ENCODE measurements around the gene ABCA13.
"Not testable (repeated sequence)": the region's sequence is repeated elsewhere in the genome, so short reads cannot be mapped to it uniquely, and the experiment has no call there.

The ABCA13 gene, protein sequence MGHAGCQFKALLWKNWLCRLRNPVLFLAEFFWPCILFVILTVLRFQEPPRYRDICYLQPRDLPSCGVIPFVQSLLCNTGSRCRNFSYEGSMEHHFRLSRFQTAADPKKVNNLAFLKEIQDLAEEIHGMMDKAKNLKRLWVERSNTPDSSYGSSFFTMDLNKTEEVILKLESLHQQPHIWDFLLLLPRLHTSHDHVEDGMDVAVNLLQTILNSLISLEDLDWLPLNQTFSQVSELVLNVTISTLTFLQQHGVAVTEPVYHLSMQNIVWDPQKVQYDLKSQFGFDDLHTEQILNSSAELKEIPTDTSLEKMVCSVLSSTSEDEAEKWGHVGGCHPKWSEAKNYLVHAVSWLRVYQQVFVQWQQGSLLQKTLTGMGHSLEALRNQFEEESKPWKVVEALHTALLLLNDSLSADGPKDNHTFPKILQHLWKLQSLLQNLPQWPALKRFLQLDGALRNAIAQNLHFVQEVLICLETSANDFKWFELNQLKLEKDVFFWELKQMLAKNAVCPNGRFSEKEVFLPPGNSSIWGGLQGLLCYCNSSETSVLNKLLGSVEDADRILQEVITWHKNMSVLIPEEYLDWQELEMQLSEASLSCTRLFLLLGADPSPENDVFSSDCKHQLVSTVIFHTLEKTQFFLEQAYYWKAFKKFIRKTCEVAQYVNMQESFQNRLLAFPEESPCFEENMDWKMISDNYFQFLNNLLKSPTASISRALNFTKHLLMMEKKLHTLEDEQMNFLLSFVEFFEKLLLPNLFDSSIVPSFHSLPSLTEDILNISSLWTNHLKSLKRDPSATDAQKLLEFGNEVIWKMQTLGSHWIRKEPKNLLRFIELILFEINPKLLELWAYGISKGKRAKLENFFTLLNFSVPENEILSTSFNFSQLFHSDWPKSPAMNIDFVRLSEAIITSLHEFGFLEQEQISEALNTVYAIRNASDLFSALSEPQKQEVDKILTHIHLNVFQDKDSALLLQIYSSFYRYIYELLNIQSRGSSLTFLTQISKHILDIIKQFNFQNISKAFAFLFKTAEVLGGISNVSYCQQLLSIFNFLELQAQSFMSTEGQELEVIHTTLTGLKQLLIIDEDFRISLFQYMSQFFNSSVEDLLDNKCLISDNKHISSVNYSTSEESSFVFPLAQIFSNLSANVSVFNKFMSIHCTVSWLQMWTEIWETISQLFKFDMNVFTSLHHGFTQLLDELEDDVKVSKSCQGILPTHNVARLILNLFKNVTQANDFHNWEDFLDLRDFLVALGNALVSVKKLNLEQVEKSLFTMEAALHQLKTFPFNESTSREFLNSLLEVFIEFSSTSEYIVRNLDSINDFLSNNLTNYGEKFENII (N-terminal part only)

DNA sequence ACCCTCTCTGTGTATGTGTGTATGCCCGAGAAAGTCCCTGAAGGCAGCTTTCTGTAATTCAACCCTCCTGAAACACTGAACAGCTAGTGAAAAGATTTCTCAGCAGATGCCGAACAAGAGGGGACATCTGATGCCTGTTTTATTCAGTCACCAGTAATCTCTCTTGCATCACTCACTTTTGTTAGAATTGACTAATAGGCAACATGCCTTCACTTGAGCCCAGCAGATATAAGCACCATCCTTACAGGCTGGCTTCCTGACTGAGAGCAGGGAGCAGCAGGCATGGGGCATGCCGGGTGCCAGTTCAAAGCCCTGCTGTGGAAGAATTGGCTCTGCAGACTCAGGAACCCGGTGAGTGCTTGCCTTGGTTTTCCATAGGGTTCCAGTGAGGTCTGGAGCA lies at the start of gene ABCA13:
ABCA13 (plus strand) TSS at position 257 of the 400 bp plus-strand sequence; CDS start at position 283, 26 bp downstream.
- DNase-seq (ENCODE audit: low read depth): peak; percentile 27

- DNase-seq (ENCODE audit: low read depth): no peak
These were observed 45.2 kb upstream of the ABCA13 start for GRCh38 chr7:48126037-48126436.

DNA sequence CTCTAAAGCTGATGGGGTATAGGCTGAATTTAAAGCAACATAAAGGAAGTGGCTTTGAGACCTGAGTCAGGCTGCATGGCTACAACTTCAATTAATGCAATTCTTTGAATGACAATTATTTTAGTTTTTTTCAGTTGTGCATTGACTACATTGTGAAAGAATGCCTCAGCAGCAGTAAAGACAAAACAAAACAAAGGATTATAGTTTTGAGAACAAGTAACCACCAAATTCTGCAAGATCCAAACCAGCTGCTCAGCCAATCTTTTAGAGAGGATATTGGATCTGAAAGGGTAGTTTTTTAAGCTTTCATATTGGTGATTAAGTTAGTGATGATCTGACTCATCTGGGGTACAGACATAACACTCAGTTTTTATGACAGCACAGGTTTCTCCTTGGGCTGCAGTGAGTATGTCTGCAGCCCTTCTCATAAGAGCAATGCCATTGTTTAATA lies 40.6 kb upstream of the ABCA13 start:
- peak; percentile 74 for DNase-seq (ENCODE audit: low read depth)

- no peak for DNase-seq (ENCODE audit: low read depth)
These were observed 38.5 kb upstream of the ABCA13 start for GRCh38 chr7:48132792-48133191.

DNA sequence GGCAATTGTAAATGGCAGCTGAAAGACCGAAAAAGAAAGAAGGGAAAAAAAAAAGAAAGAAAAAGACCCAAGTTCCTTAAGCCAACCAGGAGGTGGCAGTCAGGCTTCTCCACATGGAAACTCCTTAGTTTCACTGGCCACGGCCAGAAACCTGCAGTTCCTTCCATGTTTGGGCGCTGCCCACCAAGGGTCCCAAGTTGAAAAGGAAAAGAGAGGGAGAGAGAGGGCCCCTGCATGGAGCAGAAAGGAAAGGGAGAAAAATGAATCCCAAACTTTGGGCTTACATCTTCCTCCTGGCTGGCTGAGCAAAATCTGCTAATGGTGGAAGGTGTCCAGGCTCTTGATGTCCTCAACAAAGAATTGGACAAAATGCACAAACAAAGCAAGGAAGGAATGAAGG lies 31.8 kb upstream of the ABCA13 start:
- peak; percentile 33 for DNase-seq (ENCODE audit: low read depth)

- DNase-seq (ENCODE audit: low read depth): peak; percentile 38
These were observed 31.1 kb upstream of the ABCA13 start for GRCh38 chr7:48140001-48140681.

DNA sequence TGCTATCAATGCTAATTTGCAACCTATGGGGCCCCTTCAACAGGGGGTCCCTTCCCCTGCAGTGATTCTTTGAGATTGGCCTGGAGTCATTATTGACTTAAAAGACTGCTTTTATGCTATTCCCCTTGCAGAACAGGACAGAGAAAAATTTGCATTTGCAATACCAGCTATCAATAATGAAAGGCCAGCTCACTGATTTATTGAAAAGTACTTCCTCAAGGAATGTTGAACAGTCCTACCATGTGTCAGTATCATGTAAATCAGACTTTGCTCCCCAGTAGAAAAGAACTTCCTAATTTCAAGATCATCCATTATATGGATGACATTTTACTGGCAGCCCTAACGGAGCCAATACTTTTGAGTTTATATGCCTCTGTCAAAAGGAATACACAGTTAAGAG lies 29.7 kb upstream of the ABCA13 start:
- DNase-seq (ENCODE audit: low read depth): no peak

- no peak for DNase-seq (ENCODE audit: low read depth)
These were observed 26.9 kb upstream of the ABCA13 start for GRCh38 chr7:48144291-48144768.

- DNase-seq (ENCODE audit: low read depth): no peak
These were observed 24.1 kb upstream of the ABCA13 start for GRCh38 chr7:48147078-48147591.

GRCh38 chr7:48147690-48148089 lies 23.6 kb upstream of the ABCA13 start:
- not testable (repeated sequence) for DNase-seq (ENCODE audit: low read depth)

GRCh38 chr7:48148311-48148710 lies 22.9 kb upstream of the ABCA13 start:
- no peak for DNase-seq (ENCODE audit: low read depth)

- no peak for DNase-seq (ENCODE audit: low read depth)
These were observed 22.2 kb upstream of the ABCA13 start for GRCh38 chr7:48149058-48149457.

DNA sequence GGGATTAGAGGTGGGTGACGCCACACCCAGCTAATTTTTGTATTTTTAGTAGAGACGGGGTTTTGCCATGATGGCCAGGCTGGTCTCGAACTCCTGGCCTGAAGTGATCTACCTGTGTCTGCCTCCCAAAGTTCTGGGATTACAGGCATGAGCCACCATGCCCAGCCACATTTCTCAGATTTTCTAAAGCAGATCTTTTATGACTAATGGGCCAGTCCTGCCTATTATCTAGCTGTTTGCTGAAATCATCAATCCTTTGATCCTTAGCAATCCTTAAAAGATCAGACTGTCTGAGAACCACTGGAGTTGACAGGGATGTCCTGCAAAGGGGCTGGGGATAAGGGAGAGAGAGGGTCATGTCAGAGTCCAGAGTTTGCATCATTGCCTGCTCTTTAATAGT lies 21.2 kb upstream of the ABCA13 start:
- DNase-seq (ENCODE audit: low read depth): no peak

GRCh38 chr7:48154792-48155413 lies 16.4 kb upstream of the ABCA13 start:
- peak; percentile 60 for DNase-seq (ENCODE audit: low read depth)

DNA sequence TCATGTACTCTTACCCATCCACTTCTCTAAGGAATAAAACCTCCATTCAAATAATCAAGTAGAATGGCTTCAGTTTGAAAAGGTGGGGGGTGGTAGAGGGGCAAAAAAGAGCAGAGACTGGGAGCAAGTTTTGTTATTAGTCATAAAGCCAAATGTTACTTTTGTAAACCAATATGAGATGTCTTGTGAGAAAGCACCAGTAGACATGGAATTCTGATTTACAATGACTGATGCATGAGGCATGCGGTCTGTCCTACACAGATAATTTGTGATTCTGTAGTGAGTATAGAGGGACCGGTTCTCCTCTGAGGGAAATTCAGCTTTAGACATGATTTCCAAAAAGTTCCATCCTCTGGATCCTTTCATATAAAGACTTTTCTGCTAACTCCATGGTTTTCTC lies 12.9 kb upstream of the ABCA13 start:
- peak; percentile 36 for DNase-seq (ENCODE audit: low read depth)

GRCh38 chr7:48161407-48162125 lies 9.7 kb upstream of the ABCA13 start:
- peak; percentile 17 for DNase-seq (ENCODE audit: low read depth)

DNA sequence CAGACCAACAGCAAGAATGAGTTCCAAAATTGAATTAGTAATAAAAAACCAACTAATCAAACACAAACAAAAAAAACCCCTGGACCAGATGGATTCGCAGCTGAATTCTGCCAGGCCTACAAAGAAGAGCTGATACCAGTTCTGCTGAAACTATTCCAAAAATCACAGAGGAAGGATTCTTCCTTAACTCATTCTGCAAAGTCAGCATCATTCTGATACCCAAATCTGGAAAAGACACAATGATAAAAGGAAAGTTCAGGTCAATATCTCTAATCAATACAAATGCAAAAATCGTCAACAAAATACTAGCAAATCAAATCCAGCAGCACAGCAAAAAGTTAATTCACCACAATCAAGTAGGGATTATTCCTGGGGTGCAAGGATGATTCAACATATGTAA lies 6.1 kb upstream of the ABCA13 start:
- DNase-seq (ENCODE audit: low read depth): no peak

DNA sequence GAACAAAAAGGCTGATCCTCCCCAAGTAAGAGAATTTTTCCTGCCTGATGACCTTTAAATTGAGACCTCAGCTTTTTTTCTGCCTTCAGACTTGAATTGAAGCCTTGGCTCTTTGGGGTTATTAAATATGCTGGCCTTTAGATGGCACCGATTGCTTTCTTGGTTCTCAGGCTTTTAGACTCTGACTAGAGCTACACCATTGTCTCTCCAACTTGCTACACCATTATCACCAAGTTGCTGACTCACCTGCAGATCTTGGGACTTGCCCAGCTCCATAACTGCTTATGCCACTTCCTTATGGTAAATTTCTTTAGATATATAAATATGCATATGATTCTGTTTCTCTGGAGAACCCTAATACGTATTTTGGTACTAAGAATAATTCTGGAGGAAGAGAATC lies 3.1 kb upstream of the ABCA13 start:
- peak; percentile 45 for DNase-seq (ENCODE audit: low read depth)

GRCh38 chr7:48170506-48170905 lies 752 bp upstream of the ABCA13 start:
- DNase-seq (ENCODE audit: low read depth): no peak

DNA sequence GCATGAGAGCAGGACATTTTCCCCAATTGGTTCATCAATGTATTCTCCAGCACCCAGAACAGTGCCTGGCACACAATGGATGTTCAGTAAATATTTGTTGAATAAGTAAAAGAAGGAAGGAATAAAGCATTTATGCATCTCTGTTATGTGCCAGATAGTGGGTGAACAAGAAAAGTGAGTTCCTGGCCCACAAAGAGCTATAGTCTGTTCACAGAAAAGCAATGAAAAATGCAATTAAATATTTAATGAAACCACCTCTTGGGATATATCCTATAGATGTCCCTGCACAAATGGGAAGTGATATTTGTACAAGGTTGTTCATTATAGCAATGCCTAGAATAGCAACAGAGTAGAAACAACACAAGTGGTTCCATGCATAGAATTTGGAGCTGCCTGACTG lies 2.1 kb downstream of the ABCA13 start:
- no peak for DNase-seq (ENCODE audit: low read depth)

All from iris pigment epithelial cell (primary cell).